VCaP (cell line): ENCODE measurements around the gene STK4.

ENCODE experiments used
- H3K27ac ChIP-seq: fragments of 450-650 bp; 2 replicates; pipeline ENCODE4 v1.5.1; 2017
- TF ChIP-seq, protein P1 (sequence below): fragments of 450-650 bp; conservative IDR thresholded peaks from 2 replicates; pipeline ENCODE4 v1.5.1; 2017; ENCODE audit warnings: mild to moderate bottlenecking, moderate library complexity

The STK4 gene

GRCh38 chr20:45064812-45065211, 98.5 kb downstream of the STK4 start:
- no peak overlapping the region for H3K27ac ChIP-seq
- TF ChIP-seq, protein P1, sequence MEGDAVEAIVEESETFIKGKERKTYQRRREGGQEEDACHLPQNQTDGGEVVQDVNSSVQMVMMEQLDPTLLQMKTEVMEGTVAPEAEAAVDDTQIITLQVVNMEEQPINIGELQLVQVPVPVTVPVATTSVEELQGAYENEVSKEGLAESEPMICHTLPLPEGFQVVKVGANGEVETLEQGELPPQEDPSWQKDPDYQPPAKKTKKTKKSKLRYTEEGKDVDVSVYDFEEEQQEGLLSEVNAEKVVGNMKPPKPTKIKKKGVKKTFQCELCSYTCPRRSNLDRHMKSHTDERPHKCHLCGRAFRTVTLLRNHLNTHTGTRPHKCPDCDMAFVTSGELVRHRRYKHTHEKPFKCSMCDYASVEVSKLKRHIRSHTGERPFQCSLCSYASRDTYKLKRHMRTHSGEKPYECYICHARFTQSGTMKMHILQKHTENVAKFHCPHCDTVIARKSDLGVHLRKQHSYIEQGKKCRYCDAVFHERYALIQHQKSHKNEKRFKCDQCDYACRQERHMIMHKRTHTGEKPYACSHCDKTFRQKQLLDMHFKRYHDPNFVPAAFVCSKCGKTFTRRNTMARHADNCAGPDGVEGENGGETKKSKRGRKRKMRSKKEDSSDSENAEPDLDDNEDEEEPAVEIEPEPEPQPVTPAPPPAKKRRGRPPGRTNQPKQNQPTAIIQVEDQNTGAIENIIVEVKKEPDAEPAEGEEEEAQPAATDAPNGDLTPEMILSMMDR, result no peak

DNA sequence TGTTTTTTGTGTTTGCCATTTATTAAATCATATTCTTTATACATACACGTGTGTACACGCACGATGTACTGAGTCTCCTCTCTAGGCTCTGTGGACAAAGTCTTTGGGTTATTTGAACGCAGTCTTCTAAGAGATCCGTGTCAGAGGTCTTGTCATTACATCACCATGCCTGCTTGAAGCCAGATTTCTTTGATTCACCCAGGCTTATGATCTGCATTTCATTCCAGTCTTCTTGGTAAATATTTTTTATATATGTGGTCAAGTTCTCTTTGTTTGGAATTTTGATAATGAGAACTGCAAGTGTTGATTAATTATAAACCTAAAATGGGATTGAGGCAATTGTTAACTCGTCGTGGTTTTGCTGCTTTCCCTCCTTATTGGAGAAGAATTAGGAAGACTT, 100.1 kb downstream of the STK4 start:
- no peak overlapping the region for H3K27ac ChIP-seq
- TF ChIP-seq, protein P1, result no peak

DNA sequence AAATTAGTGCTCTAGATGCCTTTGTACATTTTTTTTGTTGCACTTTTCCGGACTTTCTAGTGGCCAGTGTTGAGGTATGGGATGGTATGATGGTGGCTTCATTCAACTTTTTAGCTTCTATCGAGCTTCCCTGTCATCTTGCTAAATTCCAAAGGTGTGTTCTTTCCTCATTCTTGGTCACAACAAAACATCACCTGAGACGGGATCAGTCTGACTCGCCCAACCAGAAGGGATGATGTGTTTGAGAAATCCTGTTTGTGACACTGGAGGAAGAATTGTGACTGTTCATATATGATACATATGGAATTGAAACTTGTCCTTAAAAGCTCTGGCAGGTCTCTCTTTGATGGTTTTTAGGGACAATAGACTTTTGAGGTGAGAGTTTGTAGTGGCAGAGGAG, 100.8 kb downstream of the STK4 start:
- no peak overlapping the region for H3K27ac ChIP-seq
- TF ChIP-seq, protein P1, result no peak

DNA sequence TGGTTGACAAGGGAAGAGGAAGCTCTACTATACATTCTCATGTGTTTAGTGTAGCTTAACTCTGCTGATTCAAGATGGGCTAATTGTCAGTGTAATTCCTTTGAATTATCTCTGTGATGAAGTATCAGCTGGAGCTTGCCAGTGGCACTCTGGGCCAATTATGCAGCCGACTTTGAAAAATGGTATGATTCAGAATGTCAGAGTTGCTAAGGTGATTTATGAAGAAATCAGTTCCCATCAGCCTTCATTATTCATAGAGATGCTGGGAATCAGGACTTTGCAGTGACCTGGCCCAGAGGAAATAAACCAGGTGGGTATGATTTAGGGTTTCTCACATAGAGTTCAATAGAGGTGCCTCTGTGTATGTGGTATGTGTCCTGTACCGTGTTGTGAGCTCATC, 101.2 kb downstream of the STK4 start:
- H3K27ac ChIP-seq, result no peak overlapping the region
- TF ChIP-seq, protein P1, result no peak

GRCh38 chr20:45069261-45069660, 102.9 kb downstream of the STK4 start:
- TF ChIP-seq, protein P1, result no peak

DNA sequence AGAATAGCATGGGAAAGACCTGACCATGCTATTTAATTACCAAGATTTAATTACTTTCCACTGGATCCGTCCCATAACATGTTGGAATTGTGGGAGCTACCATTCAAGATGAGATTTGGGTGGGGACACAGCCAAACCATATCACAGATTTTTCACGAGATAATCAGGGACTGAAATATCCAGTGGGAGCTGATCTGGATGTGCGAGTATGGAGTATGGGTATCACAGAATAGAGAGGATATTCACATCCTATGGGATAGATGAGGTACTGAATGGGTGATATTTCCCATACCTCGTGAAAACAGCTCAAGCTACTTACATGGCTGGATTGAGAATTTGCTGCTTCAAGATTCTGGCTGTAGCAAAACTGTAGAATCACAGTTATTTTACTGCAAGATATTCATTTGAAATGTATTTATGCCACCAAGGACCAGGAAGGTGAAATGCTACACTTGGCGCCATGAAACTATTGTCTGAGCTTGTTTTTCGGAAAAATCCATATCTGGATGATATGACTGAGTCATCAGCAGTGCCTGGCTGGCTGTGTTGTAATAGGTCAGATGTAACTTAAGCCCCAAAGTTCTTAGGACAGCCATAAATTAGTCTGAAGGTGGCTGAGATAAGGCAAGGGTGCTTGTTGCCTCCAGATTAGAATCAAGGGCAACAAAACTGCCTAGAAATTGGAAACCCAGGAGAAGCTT, 104.8 kb downstream of the STK4 start:
- no peak overlapping the region for H3K27ac ChIP-seq
- TF ChIP-seq, protein P1, result no peak

More at GRCh38 chr20:45069261-45069660, 102.9 kb downstream of the STK4 start:
- H3K27ac ChIP-seq, result peak overlapping the region; percentile 32

- H3K27ac ChIP-seq, result no peak overlapping the region
- TF ChIP-seq, protein P1, result no peak
Observed at GRCh38 chr20:45072066-45072465, 105.8 kb downstream of the STK4 start.
